HG03060 (cell line): ENCODE results near the gene ADGRL3.
"Not testable (repeated sequence)": the region's sequence is repeated elsewhere in the genome, so short reads cannot be mapped to it uniquely, and the experiment has no call there.

Experiments used
- ATAC-seq: cut with Tn5 transposase; IDR thresholded peaks from one replicate; pipeline ENCODE4 v1.9.1; 2021; ENCODE audit warnings: low read depth, moderate number of reproducible peaks; ENCODE audit not compliant: unreplicated experiment

The ADGRL3 gene

GRCh38 chr4:61852105-61852504, 652.0 kb downstream of the ADGRL3 start:
- not testable (repeated sequence) for ATAC-seq

GRCh38 chr4:61853041-61853440, 652.9 kb downstream of the ADGRL3 start:
- ATAC-seq = no peak

- ATAC-seq = no peak
Measured at GRCh38 chr4:61860376-61860775, 660.2 kb downstream of the ADGRL3 start.

- no peak for ATAC-seq
Measured at GRCh38 chr4:61864286-61864685, 664.2 kb downstream of the ADGRL3 start.

- no peak for ATAC-seq
Measured at GRCh38 chr4:61866378-61867030, 666.4 kb downstream of the ADGRL3 start.

GRCh38 chr4:61872983-61873382, 672.9 kb downstream of the ADGRL3 start:
- no peak for ATAC-seq

- ATAC-seq = no peak
Measured at GRCh38 chr4:61877266-61877665, 677.1 kb downstream of the ADGRL3 start.

GRCh38 chr4:61877893-61878292, 677.8 kb downstream of the ADGRL3 start:
- no peak for ATAC-seq

GRCh38 chr4:61882381-61882780, 682.3 kb downstream of the ADGRL3 start:
- ATAC-seq = no peak

- ATAC-seq = no peak
Measured at GRCh38 chr4:61886131-61886530, 686.0 kb downstream of the ADGRL3 start.

GRCh38 chr4:61889117-61889516, 689.0 kb downstream of the ADGRL3 start:
- no peak for ATAC-seq

- ATAC-seq = no peak
Measured at GRCh38 chr4:61890321-61890720, 690.2 kb downstream of the ADGRL3 start.

- ATAC-seq = no peak
Measured at GRCh38 chr4:61891953-61892352, 691.8 kb downstream of the ADGRL3 start.

GRCh38 chr4:61896634-61897033, 696.5 kb downstream of the ADGRL3 start:
- no peak for ATAC-seq

- ATAC-seq = no peak
Measured at GRCh38 chr4:61909031-61909430, 708.9 kb downstream of the ADGRL3 start.

- ATAC-seq = no peak
Measured at GRCh38 chr4:61911313-61911756, 711.2 kb downstream of the ADGRL3 start.

- ATAC-seq = no peak
Measured at GRCh38 chr4:61913619-61914018, 713.5 kb downstream of the ADGRL3 start.

- ATAC-seq = no peak
Measured at GRCh38 chr4:61915501-61915900, 715.4 kb downstream of the ADGRL3 start.

GRCh38 chr4:61918507-61918906, 718.4 kb downstream of the ADGRL3 start:
- ATAC-seq = no peak

- ATAC-seq = no peak
Measured at GRCh38 chr4:61918987-61919386, 718.9 kb downstream of the ADGRL3 start.

GRCh38 chr4:61919561-61919960, 719.4 kb downstream of the ADGRL3 start:
- ATAC-seq = no peak

GRCh38 chr4:61921920-61922319, 721.8 kb downstream of the ADGRL3 start:
- ATAC-seq = no peak

GRCh38 chr4:61922766-61923165, 722.6 kb downstream of the ADGRL3 start:
- ATAC-seq = no peak
